ENCODE measurements around the gene RAET1G.
A peak's percentile ranks its signal among the peaks of the same experiment; 100 is the strongest.
"Not testable (repeated sequence)": the region's sequence is repeated elsewhere in the genome, so short reads cannot be mapped to it uniquely, and the experiment has no call there.

Gene RAET1G

DNA sequence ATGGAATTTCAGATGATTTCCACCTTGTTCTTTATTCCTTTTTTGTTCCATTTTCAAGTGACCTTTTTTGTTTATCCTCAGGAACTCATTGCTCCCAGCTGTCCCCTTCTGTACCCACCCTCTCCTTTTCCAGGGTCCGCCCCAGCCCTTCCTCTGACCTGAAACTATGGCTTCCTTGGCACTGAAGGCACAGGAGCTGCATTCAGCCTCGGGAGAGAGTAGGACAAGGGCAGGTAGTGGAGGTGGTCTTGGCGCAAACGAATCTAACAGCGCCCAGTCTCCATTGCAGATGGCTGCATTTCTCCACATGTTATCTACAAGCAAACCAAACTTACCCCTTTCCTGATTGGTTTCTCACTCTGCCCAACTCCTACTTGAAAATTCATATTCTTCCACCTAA is 10.1 kb upstream of the RAET1G start:
- no peak for DNase-seq

DNA sequence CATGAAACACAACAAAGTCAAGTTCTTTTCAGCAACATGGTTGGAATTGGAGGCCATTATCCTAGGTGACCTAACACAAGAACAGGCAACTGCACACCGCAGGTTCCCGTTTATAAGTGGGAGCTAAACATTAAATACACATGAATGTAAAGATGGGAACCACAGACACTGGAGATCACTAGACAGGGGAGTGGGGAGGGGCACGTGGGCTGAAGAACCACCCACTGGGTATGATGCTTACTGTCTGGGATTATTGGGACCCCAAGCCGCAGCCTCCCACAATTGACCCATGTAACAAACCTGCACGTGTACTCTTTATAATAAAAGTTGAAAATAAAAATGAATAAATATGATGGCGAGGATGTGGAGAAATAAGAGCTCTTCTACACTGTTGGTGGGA is 8.6 kb upstream of the RAET1G start:
- no peak for DNase-seq

DNA sequence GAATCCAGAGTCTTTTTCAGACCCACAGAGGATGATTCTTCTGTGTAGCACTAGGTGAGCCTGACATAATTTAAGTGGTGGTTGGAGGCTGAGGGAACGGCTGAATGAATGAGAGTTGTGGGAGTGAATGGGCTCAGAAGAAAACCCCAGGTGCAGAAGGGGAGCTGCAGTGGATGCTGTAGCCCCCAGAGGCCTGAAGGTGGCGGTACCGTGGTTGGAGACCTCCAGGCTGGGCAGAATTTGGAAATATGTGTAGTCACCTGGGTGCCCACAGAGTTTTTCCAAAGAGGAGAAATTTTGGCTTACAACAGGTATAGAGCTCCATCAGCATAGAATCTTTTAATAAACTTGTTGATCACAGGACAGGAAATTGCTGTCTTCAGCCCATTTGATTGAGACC is 6.5 kb upstream of the RAET1G start:
- no peak for DNase-seq

DNA sequence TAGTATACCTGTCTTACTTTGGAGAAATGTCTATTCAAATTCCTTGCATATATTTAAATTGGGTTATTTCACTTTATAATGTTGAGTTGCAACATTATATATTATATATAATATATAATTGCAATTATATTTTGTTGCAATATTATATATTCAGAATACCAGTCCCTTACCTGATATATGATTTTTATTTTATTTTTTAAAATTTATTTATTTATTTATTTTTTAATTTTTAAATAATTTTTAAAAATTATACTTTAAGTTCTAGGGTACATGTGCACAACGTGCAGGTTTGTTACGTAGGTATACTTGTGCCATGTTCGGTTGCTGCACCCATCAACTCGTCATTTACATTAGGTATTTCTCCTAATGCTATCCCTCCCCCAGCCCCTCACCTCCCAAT is 4.1 kb upstream of the RAET1G start:
- DNase-seq = not testable (repeated sequence)

DNA sequence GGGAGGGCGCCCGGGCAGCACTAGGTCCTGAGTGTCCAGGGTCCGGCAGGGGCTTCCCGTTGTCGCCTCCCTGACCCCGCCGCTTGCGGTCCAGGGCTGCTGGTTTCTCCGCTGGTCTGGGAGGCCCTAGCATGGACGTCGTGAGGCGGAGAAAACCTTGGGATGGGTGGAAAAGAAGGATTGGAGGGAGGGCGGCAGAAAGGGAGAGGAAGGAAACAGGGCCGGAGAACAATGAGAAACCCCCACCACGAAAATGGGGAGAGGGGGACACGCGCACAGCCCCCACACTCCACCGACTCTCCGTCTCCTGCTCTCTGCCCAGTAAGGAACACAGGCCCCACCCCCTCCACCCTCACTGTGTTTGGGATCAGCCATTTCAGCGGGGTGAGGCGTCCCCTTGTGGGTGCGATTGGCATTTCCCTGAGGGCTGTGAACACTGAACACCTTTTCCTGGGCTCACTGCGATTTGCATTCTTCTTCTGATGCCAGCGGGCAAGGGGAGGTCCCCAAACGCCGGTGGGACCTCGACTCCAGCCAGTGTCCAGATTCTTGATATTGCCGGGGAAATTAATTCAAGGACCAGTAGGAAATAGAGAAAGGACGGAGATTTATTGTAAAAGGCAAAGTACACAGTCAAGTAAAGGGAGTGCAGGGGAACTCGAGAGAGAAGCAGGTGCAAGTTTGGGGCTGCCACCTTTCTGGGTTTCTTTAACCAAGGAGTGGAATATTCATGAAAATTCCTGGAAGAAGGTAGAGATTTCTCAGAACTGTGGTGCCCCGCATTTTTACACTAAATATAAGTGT is 3.3 kb upstream of the RAET1G start:
- DNase-seq = peak; percentile 17

DNA sequence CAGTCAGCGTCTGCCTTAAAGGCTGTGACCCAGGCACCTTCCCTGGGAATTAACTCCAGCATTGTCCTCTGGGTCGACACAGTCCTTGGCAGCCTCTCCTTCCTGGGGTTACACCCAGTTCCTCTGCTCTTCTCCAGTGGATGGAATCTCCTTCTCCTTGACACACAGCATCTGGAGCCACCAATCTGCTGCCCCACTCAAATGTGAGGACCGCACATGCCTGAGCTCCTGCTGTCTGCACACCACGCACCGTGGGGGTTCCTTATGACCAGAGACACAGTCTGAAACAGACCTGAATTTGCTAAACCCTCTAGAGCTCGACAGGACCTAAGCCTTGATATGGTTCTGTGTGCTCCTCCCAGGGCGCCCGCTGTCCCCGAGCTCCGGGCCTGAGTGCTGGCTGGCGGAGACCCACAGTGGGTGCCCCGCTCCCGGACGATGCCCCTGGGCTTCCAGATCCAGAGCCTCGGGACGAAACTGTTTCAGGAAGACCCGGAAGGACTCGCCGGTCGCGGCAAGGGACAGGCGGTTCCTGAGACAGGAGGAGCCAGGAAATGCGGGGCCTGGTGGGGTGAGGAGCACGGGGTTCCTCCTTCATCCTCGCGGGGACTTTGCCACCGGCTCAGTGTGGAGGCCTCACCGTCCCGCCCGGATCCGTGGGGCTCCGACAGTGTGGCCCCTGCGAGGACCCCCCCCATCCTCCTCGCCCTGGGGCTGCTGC is 2.5 kb upstream of the RAET1G start:
- DNase-seq = no peak

DNA sequence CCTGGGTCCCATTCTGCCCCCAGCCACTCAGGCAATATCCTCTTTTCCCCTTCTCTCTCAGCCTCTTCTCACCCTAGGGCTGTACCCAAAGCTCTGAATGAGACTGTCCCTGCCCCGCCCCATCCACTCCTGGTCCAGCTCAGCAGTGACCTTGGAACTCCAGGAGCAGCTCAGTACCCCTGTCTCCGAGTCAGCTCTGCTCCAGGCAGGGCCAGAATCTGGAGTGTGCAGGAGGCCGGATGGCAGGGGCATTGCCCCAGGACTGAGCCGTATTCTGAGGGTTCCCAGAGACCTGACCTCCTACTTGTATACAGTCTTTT is 2.0 kb upstream of the RAET1G start:
- no peak for DNase-seq

DNA sequence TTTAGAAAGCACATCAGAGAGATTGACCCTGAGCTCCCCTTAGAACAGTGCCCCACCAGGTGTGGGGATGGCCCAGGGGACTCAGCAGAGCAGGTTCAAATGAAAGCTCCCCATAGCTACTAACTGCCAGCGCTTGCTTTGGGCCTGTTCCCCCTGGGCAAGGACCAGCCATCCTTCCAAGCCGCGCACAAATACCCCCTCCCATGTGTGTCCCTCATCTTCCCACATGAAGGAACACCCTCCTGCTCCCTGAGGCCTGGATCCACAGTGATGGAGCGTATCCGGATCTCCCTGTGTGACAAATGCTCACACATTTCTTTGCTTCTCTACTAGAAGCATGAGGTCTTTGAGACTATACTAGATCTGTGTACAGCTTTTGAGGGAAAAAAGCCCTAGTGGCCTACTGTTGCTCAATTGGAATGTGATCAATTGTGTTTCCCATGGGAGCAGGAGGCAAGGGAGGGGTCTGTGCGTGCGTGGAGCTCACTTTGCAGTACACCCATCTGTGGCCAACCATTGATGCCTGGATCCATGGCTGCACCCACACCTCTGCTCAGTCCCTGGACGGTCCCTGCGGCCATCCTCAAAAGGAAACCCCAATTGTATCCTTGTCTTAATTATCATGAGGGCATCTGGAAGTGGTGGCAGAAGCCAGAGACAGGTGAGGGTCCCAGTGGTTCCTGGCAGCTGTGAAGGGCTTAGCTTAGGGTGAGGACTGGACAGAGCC is 1.4 kb upstream of the RAET1G start:
- DNase-seq = no peak

DNA sequence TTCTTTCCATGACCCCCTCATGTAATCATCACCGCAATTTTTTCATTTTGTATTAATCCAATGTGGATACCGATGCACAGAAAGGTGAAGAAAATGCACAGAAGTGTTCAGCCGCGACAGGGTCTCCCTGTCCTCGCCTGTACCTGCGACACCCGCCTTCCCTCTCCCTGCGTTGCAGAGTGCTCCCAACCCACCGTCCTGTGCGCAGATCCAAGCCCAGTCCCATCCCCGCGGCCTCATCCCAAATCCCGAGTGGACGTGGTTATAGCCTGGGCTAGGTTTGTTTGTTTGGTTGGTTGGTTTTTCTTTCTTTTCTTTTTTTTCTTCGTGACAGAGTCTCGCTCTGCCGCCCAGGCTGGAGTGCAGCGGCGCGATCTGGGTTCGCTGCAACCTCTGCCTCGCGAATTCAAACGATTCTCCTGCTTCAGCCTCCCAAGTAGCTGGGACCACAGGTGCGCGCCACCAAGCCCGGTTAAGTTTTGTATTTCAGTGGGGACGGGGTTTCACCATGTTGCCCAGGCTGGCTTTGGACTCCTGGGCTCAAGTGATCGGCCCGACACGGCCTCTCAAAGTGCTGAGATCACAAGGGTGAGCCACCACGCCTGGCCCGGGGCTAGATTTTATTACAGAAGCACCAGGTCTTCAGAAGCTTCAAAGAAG is 536 bp upstream of the RAET1G start:
- DNase-seq = no peak

DNA sequence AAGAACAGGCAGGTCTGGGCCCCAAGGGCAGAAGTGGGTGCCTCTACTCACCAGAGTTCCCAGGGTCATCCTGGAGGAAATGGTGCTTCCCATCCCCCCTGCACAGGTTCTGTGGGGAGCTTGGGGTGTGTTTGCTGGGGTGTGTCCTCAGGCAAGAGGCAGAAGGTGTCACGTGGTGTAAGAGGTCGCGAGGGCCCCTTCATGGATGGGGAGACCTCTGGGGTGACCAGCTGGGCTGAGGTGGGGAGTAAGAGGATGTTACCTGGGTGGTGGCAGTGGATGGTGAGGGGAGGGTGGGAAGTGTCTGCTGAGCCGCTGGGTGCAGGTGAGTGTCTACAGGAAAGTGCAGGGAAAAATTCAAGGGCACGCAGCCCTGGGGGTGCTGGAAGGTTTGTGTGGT is 830 bp downstream of the RAET1G start:
- DNase-seq = not testable (repeated sequence)

DNA sequence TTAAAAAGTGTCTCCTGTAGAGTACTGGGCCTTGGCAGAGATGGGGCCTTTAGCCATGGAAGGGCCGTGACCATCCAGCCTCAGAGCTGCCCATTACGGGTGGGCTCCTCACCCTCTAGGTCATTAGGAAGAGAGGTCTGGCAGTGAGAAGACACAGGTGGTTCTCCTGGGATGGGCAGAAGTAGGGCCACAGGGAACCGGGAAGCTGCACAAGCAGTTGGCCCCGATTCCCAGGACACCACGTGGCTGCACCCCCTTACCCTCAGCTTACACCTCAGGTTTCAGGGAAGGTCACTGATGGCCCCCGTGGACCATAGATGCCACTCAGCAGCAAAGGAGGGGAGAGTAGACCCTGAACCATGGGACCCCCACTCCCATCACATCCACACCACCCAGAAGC is 1.6 kb downstream of the RAET1G start:
- no peak for DNase-seq

DNA sequence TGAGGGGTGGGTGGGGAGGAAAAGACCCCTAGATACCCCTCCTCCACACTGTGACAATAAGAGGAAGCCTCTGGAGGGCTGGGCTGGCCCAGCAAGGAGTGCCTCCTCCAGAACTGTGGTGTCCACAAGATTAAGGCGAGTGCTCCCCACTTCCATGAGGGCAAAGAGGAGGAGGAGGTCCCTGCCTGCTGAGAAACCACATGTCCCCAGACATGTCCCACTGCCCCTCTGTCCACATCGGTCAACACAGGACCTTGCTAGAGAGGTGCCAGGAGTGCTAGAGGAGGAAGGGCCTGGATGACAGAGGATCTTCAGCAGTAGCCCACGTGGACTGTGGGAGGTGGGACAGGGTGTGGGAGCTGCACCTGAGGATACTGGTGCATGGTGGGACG is 3.1 kb downstream of the RAET1G start:
- DNase-seq = no peak

DNA sequence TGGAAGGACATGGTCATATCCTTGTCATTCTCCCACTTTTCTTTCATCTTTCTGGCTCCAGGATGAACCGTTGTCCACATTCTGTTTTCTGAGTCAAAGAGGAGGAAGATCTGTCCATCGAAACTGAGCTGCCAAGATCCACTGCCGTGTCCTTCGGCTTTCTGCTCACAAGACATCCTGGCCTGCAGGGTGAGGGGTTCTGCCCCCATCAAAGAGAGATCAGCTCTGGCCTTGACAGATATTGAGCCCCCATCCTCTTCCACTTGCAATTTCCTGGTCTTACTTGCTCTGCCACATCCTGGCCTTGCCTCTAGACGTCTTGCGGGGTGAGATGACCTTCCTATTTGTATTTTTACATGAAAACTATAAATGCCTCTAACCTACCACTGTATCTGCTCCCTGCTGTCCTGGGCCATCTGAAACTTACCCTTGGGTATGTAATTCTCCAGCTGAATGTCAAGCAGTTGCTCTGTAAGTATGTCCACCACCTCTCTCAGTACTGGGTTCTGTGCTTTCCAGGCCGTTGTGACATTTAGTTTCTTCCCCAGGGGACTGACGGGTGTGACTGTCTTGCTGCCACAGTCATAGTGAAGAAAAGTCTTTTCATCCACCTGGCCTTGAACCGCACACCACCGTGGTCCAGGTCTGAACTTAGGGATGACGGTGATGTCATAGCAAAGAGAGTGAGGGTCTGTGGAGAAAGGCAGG is 3.6 kb downstream of the RAET1G start:
- not testable (repeated sequence) for DNase-seq

DNA sequence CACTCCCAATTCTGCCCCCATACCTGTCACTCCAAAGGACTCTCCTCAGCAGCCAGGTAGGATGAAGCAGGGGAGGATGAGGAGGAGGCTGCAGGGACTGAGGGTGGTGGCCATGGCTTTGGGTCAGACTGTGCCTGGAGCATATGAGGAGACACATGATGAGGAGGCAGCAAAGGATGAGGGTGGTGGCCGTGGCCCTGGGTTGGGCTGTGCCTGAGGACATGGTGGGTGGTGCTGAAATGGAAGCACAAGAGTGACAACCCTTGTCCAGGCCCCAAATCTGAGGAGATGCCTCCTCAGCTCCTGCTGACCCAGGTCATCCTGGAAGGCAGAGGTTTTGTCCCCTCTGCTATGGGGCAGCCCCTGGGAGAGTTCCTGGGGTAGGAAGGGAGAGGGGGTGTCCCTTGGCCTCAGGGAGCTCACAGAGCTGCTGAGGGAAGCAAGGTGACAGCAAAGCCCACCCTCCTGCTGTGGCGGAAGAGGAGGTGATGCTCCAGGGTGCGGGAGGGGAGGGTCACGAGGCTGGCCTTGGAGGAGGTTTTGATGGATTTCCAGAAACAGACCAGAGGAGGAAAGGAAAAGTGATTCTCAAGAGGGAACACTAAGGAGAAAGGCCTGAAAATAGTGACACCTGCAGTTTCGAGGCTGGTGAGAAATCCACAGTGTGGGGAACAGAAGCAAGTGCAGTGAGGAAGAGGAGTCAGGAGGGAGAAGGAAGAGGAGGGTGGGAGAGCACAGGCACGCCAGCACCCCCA is 4.6 kb downstream of the RAET1G start:
- no peak for DNase-seq

DNA sequence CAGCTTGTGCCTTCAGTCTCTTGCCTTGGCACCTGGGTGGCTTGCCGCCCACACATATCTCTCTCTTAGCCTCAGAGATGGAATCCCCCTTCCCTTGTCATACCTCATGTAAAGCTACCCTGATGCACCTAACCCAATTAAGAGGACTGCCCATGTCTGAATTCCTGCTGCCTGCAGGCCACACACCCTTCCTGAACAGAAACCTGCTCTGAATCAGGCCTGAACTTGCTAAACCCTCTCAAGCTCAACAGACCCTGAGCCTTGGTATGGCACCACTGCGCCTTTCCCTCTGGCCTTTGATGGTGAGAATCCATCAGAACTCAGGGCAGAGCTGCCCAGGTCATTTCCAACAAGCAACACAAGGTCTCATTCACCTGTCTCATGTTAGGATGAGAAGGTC is 5.2 kb downstream of the RAET1G start:
- DNase-seq = no peak

DNA sequence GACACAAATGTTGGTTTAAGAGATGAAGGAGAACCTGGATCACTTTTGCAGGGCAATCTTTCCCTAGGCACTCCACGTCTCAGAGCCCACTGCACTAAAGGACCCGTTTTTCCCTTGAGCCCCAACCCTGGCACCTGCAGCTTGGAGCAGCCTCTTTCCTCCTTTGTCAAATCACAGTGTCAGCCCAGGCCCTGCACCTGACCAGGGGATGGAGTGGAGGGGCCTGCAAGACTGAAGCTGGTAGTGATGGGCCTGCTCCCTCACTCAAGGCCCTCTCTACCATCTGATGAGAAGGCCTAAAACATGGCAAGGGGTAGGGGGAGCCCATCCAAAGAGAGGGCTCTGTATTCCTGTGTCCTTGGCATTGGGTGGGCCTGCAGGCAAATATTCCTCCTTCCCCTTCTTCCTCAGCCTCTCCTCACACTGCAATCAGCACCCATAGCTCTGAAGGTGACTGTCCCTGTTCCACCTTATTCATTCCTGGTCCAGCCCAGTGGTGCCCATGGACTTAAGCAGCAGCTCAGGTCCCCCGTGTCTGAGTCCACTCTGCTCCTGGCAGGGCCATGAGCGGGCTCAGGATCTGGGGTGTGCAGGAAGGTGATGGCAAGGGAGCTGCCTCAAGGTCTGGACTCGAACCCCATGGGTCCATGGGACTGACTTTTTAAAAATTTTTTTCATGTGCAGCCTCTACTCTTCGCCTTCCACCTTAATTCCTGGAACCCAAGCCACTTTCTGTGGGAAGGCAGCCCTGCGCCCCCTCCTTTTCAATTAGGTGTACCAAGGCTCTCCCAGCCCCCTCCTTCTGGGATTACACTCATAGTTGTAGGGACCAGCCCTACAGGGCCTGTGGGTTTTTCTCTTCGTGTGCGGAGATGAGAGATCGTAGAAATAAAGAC is 6.7 kb downstream of the RAET1G start:
- no peak for DNase-seq

DNA sequence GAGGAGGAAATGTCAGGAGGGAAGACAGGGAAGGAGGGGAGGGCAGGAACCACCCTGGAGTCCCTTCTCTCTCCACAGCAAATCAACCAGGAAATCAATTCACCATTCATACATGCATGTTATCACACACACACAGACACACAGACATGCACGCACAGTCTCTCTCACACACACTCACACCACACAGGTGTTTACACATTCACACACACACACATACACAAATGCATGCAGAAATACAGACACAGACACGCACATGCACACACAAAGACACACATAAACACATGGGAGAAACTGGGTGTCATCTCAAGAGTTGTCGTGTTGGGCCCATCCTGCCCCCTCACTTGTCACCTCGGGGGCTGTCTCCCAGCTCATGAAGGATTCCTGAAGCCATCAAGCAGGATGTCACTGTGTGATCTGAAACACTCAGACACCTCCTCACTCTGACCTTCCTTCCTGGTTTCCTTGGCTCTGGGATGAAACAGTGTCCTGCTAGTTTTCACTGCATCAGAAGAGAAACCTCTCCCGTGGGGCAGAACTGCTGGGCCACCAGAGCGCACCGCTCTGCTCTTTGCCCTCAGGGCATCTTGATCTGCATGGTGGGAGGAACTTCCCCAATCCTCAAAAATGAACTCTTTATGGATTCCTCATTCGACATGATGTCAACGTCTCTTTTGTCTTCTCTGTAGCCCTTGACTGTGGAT is 9.2 kb downstream of the RAET1G start:
- no peak for DNase-seq

DNA sequence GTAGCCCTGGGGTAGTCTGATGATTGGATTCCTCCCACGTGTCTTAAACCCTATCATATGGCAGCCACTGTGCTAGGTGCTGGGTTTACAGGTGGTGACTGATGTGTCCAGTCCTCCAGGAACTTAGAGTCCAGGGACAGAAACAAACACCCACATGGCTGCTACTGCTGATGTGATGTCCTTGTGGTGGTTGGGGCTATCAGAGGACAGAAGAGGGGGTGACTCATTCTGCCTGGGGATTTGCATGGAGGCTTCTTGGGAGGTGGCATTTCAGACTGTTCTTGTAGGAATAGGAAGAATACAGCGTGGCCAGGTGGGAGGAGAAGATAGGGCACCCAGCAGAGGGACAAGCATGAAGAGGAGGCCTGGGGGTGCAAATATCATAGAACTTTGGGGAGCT is 9.8 kb downstream of the RAET1G start:
- DNase-seq = no peak

DNA sequence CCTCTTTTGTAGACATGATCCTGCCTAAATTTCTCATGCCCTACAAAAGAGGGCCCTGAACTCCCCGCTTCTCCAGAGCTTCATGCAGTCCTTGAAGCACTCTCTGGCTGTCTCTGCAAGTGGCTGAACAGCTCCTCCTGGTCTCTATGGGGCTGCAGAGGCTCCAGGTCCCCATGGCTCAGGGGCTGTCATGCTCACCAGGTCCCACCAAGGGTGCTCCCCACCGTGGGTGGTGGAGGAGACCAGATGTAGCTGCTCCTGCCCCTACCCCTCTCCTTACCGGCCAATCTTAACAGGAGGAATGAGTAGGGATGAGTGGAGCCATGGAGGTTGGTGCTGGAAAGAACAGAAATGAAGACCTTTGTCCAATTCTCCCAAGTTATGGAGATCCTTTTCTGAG is 10.2 kb downstream of the RAET1G start:
- not testable (repeated sequence) for DNase-seq

DNA sequence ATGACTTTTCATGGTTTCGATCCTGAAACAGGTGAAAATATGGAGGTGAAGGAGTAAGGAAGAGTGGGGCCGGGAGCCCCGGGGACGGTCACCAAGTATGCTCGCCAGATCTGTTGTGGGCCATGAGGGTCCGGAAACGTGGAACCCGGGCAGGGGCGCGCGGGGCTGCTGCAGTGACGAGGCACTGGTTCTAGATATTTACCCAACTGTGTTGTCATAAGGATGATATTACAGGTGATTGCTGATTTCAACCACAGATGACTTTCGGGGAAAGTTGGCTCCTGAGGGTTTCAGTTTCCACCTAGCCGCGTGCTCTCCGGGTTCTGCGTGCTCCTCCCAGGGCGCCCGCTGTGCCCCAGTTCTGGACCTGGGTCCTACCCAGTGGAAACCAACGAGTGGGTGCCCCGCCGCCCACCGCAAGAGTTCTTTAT is 12.2 kb downstream of the RAET1G start:
- DNase-seq = no peak

Measured in GOT3 (cell line).